Muscle of arm (tissue), 12 donors: ENCODE data around the gene OR6F1. TPM values are rescaled to one million over a fixed set of nuclear protein-coding genes. Genes with fewer than 3 reads are reported as not detected.

Experiments
- polyA plus RNA-seq, 12 donors: library from polyadenylated mRNA; unstranded; fragments of 120-200 nt; gene quantifications; one replicate each; pipeline ENCODE4 v1.2.1, GENCODE V29; 2013; ENCODE audit not compliant: insufficient read length in 12 of 12

OR6F1 gene
- polyA plus RNA-seq, 12 donors, result 0.23 TPM; not detected in 11

Other genes starting within 250 kb of the OR6F1 start
- gene OR2C3, start 180.2 kb downstream of the OR6F1 start, polyA plus RNA-seq, result under 1 TPM in 10 of 12 donors, not detected in 2; 0.05 to 0.57 (median 0.24) TPM
- gene GCSAML, start 167.5 kb downstream of the OR6F1 start, polyA plus RNA-seq, result 1 to 10 TPM in 1 of 12 donors, under 1 TPM in 9, not detected in 2; 0.06 to 1.2 (median 0.27) TPM
- gene OR2G2, start 128.3 kb downstream of the OR6F1 start, polyA plus RNA-seq, result not detected
- not detected for gene OR2G3, start 111.1 kb downstream of the OR6F1 start, polyA plus RNA-seq
- not detected for gene OR13G1, start 36.9 kb downstream of the OR6F1 start, polyA plus RNA-seq
- not detected for gene OR14K1, start 22.0 kb upstream of the OR6F1 start, polyA plus RNA-seq
- not detected for gene OR14A2, start 31.5 kb upstream of the OR6F1 start, polyA plus RNA-seq
- gene OR1C1, start 43.9 kb upstream of the OR6F1 start, polyA plus RNA-seq, result not detected
- gene OR14A16, start 107.5 kb upstream of the OR6F1 start, polyA plus RNA-seq, result not detected
- gene OR11L1, start 125.2 kb upstream of the OR6F1 start, polyA plus RNA-seq, result not detected
- gene TRIM58, start 140.5 kb upstream of the OR6F1 start, polyA plus RNA-seq, result 1 to 10 TPM in 11 of 12 donors, not detected in 1; 1.2 to 7.8 (median 3.5) TPM
- 1 to 10 TPM in 5 of 12 donors, under 1 TPM in 4, not detected in 3; 0.50 to 2.5 (median 1.0) TPM for gene OR2W3, start 178.9 kb upstream of the OR6F1 start, polyA plus RNA-seq
- under 1 TPM in 2 of 12 donors, not detected in 10; 0.20 to 0.40 TPM for gene OR2T8, start 203.6 kb upstream of the OR6F1 start, polyA plus RNA-seq
- gene OR2AJ1, start 208.2 kb upstream of the OR6F1 start, polyA plus RNA-seq, result not detected
- gene OR2L8, start 232.2 kb upstream of the OR6F1 start, polyA plus RNA-seq, result not detected
- gene OR2AK2, start 248.6 kb upstream of the OR6F1 start, polyA plus RNA-seq, result not detected